Suppressor macrophage (primary cell): ENCODE data around the gene YIF1A.
"Not testable (repeated sequence)": the region's sequence is repeated elsewhere in the genome, so short reads cannot be mapped to it uniquely, and the experiment has no call there.

Experiments
- DNase-seq, 4 experiments: peaks; one replicate each; pipeline ENCODE4 v3.0.0-alpha.2; 2020 to 2022

YIF1A gene

GRCh38 chr11:66326261-66327111 is 37.5 kb upstream of the YIF1A start:
- DNase-seq, result no peak

GRCh38 chr11:66325263-66325671 is 36.3 kb upstream of the YIF1A start:
- DNase-seq, result no peak

GRCh38 chr11:66324664-66325063 is 35.7 kb upstream of the YIF1A start:
- DNase-seq, result no peak

- DNase-seq, result no peak
Observed at GRCh38 chr11:66323684-66324083, 34.7 kb upstream of the YIF1A start.

- no peak for DNase-seq
Observed at GRCh38 chr11:66322732-66323427, 33.9 kb upstream of the YIF1A start.

GRCh38 chr11:66321606-66322005 is 32.7 kb upstream of the YIF1A start:
- no peak for DNase-seq

GRCh38 chr11:66320748-66321147 is 31.8 kb upstream of the YIF1A start:
- not testable (repeated sequence) for DNase-seq

- not testable (repeated sequence) for DNase-seq
Observed at GRCh38 chr11:66320289-66320688, 31.3 kb upstream of the YIF1A start.

GRCh38 chr11:66318600-66318970 is 29.6 kb upstream of the YIF1A start:
- DNase-seq, result no peak

- DNase-seq, result peak; percentile 92 to 97 (median 94)
Observed at GRCh38 chr11:66317723-66318599, 29.0 kb upstream of the YIF1A start.

GRCh38 chr11:66317322-66317722 is 28.4 kb upstream of the YIF1A start:
- peak; percentile 49 to 75 (median 55) for DNase-seq

GRCh38 chr11:66316849-66317251 is 27.9 kb upstream of the YIF1A start, which contains the start of gene CD248:
TSS of gene CD248 (minus strand) at chr11:66317044. CDS start at chr11:66317027, 17 bp downstream.
- no peak for DNase-seq

GRCh38 chr11:66315921-66316811 is 27.2 kb upstream of the YIF1A start:
- no peak for DNase-seq

GRCh38 chr11:66315498-66315885 is 26.5 kb upstream of the YIF1A start:
- no peak for DNase-seq

GRCh38 chr11:66314561-66315497 is 25.9 kb upstream of the YIF1A start:
- DNase-seq, result no peak

GRCh38 chr11:66314186-66314501 is 25.2 kb upstream of the YIF1A start:
- DNase-seq, result no peak

- peak in 1 of 4 experiments; percentile 27 for DNase-seq
Observed at GRCh38 chr11:66313321-66314185, 24.6 kb upstream of the YIF1A start.

GRCh38 chr11:66312549-66313320 is 23.8 kb upstream of the YIF1A start:
- DNase-seq, result peak; percentile 98 to 99 (median 99)
